Mesendoderm (in vitro differentiated cells): ENCODE results near the gene MORN1.

Experiments
- DNase-seq: peaks from one replicate; pipeline ENCODE4 v3.0.0; 2013
- H2AK5ac ChIP-seq: 2 replicates; pipeline ENCODE4 v1.6.1; 2013; ENCODE audit warnings: low read length, inconsistent platforms
- H2BK120ac ChIP-seq: 2 replicates; pipeline ENCODE4 v1.6.1; 2013; ENCODE audit warnings: low read depth, mild to moderate bottlenecking, low read length, moderate library complexity, mixed read lengths
- H2BK15ac ChIP-seq: replicated peaks from 2 replicates; pipeline ENCODE4 v1.6.1; 2013; ENCODE audit warnings: low read depth, mild to moderate bottlenecking, moderate library complexity
- H2BK5ac ChIP-seq: 2 replicates; pipeline ENCODE4 v1.6.1; 2013; ENCODE audit warnings: low read length, inconsistent platforms
- H3K18ac ChIP-seq: 2 replicates; pipeline ENCODE4 v1.6.1; 2013; ENCODE audit warnings: mild to moderate bottlenecking, low read length, mixed read lengths
- H3K23ac ChIP-seq: one replicate; pipeline ENCODE4 v1.6.1; 2013; ENCODE audit warnings: low read length
- H3K27ac ChIP-seq: 2 replicates; pipeline ENCODE4 v1.5.1; 2013; ENCODE audit warnings: low read depth, mild to moderate bottlenecking, inconsistent platforms, low read length, moderate library complexity
- H3K27me3 ChIP-seq: 2 replicates; pipeline ENCODE4 v1.6.1; 2013; ENCODE audit warnings: low read length, control low read depth, mild to moderate bottlenecking, inconsistent platforms; ENCODE audit not compliant: insufficient read depth, poor library complexity
- H3K36me3 ChIP-seq: 2 replicates; pipeline ENCODE4 v1.6.1; 2013; ENCODE audit warnings: low read length, inconsistent platforms; ENCODE audit not compliant: control insufficient read depth, insufficient read depth
- H3K4ac ChIP-seq: one replicate; pipeline ENCODE4 v1.6.1; 2013; ENCODE audit warnings: low read depth, mild to moderate bottlenecking, low read length, moderate library complexity
- H3K4me1 ChIP-seq: 2 replicates; pipeline ENCODE4 v1.6.1; 2013; ENCODE audit warnings: low read depth, low read length, inconsistent platforms; ENCODE audit not compliant: control insufficient read depth
- H3K4me2 ChIP-seq: 2 replicates; pipeline ENCODE4 v1.6.1; 2013; ENCODE audit warnings: low read length
- H3K4me3 ChIP-seq: 2 replicates; pipeline ENCODE4 v1.5.1; 2013; ENCODE audit warnings: mild to moderate bottlenecking, low read length
- H3K56ac ChIP-seq: one replicate; pipeline ENCODE4 v1.6.1; 2013; ENCODE audit warnings: low read length
- H3K79me1 ChIP-seq: 2 replicates; pipeline ENCODE4 v1.6.1; 2013; ENCODE audit warnings: low read length, inconsistent platforms
- H3K79me2 ChIP-seq: 2 replicates; pipeline ENCODE4 v1.6.1; 2013; ENCODE audit warnings: mild to moderate bottlenecking, low read length; ENCODE audit not compliant: control insufficient read depth, insufficient read depth
- H3K9ac ChIP-seq: 2 replicates; pipeline ENCODE4 v1.6.1; 2013; ENCODE audit warnings: low read length, inconsistent platforms
- H4K5ac ChIP-seq: one replicate; pipeline ENCODE4 v1.6.1; 2013; ENCODE audit warnings: low read length
- H4K8ac ChIP-seq: one replicate; pipeline ENCODE4 v1.6.1; 2013; ENCODE audit warnings: low read depth, mild to moderate bottlenecking, control low read depth, low read length, moderate library complexity
- WGBS: extraction: QIAGEN DNeasy Blood & Tissue Kit; methylation state at CpG from one replicate; pipeline ENCODE4 v1.1.7; 2013; ENCODE audit warnings: low lambda C conversion rate, missing lambda C conversion rate; ENCODE audit not compliant: insufficient coverage; ENCODE audit errors: extremely low coverage; 5-methylcytosine and 5-hydroxymethylcytosine counted together

Gene MORN1

GRCh38 chr1:2291577-2291976 is 99.8 kb downstream of the MORN1 start:
- Histone ChIP-seq H3K4ac (no peak overlapping the region), H3K4me2 (no peak overlapping the region), H3K18ac (no peak overlapping the region), H4K5ac (no peak overlapping the region), H4K8ac (no peak overlapping the region), H3K56ac (no peak overlapping the region), H2BK15ac (no peak overlapping the region), H2BK120ac (no peak overlapping the region), H3K27ac (no peak overlapping the region), H3K4me3 (no peak overlapping the region), H2BK5ac (no peak overlapping the region), H3K4me1 (peaks cover 4% of the 10 kb centered on the region), H2AK5ac (no peak overlapping the region), H3K79me1 (peaks cover 44% of the 10 kb centered on the region), H3K27me3 (no peaks in the 10 kb centered on the region), H3K79me2 (peaks cover 91% of the 10 kb centered on the region), H3K23ac (no peak overlapping the region), H3K36me3 (no peaks in the 10 kb centered on the region), H3K9ac (no peak overlapping the region)
- DNase-seq = no peak
- no CpG with 5 or more reads among the region's 5 CpGs for WGBS

GRCh38 chr1:2290595-2291510 is 100.5 kb downstream of the MORN1 start:
- peaks cover 4% of the 10 kb centered on the region for H3K4me1 ChIP-seq

GRCh38 chr1:2290171-2290578 is 101.2 kb downstream of the MORN1 start:
- H2BK5ac ChIP-seq = no peak overlapping the region
- no CpG with 5 or more reads among the region's 7 CpGs for WGBS
- no peak overlapping the region for H3K9ac ChIP-seq
- H3K27me3 ChIP-seq = no peaks in the 10 kb centered on the region
- H3K36me3 ChIP-seq = no peaks in the 10 kb centered on the region
- H2BK15ac ChIP-seq = no peak overlapping the region
- no peak overlapping the region for H3K18ac ChIP-seq
- no peak overlapping the region for H2AK5ac ChIP-seq
- no peak overlapping the region for H3K23ac ChIP-seq
- no peak overlapping the region for H4K5ac ChIP-seq
- no peak overlapping the region for H3K4me2 ChIP-seq
- H3K27ac ChIP-seq = no peak overlapping the region
- peak overlapping the region; percentile 34 for H3K56ac ChIP-seq
- H3K4me1 ChIP-seq = peaks cover 4% of the 10 kb centered on the region
- H3K79me1 ChIP-seq = peaks cover 36% of the 10 kb centered on the region
- H3K79me2 ChIP-seq = peaks cover 84% of the 10 kb centered on the region
- H3K4ac ChIP-seq = no peak overlapping the region
- no peak overlapping the region for H2BK120ac ChIP-seq
- H3K4me3 ChIP-seq = no peak overlapping the region
- no peak for DNase-seq
- H4K8ac ChIP-seq = no peak overlapping the region

More at GRCh38 chr1:2290595-2291510, 100.5 kb downstream of the MORN1 start:
- Histone ChIP-seq H3K4me2 (no peak overlapping the region), H3K4me3 (no peak overlapping the region), H3K79me2 (peaks cover 91% of the 10 kb centered on the region), H3K79me1 (peaks cover 41% of the 10 kb centered on the region), H2BK15ac (no peak overlapping the region), H3K23ac (peak overlapping the region; percentile 45), H3K9ac (no peak overlapping the region), H3K36me3 (no peaks in the 10 kb centered on the region), H2AK5ac (no peak overlapping the region), H3K18ac (no peak overlapping the region), H2BK120ac (no peak overlapping the region), H3K4ac (no peak overlapping the region), H4K8ac (no peak overlapping the region), H3K56ac (no peak overlapping the region), H3K27me3 (no peaks in the 10 kb centered on the region), H2BK5ac (no peak overlapping the region), H4K5ac (no peak overlapping the region), H3K27ac (no peak overlapping the region)
- no CpG with 5 or more reads among the region's 41 CpGs for WGBS
- no peak for DNase-seq

GRCh38 chr1:2289607-2290006 is 101.7 kb downstream of the MORN1 start:
- H3K27me3 ChIP-seq = no peaks in the 10 kb centered on the region
- no peak overlapping the region for H3K27ac ChIP-seq
- H2BK5ac ChIP-seq = no peak overlapping the region
- no peak overlapping the region for H3K4ac ChIP-seq
- no peak overlapping the region for H3K4me3 ChIP-seq
- H3K4me2 ChIP-seq = no peak overlapping the region
- H3K56ac ChIP-seq = peak overlapping the region; percentile 34
- H3K36me3 ChIP-seq = no peaks in the 10 kb centered on the region
- H3K18ac ChIP-seq = no peak overlapping the region
- peak overlapping the region; percentile 94 for H3K23ac ChIP-seq
- no peak overlapping the region for H4K5ac ChIP-seq
- H3K9ac ChIP-seq = no peak overlapping the region
- no peak overlapping the region for H2BK15ac ChIP-seq
- H3K79me1 ChIP-seq = peaks cover 36% of the 10 kb centered on the region
- no peak overlapping the region for H4K8ac ChIP-seq
- H3K4me1 ChIP-seq = peaks cover 4% of the 10 kb centered on the region
- peaks cover 83% of the 10 kb centered on the region for H3K79me2 ChIP-seq
- no peak for DNase-seq
- no peak overlapping the region for H2BK120ac ChIP-seq
- no CpG with 5 or more reads among the region's 9 CpGs for WGBS
- H2AK5ac ChIP-seq = no peak overlapping the region

- Histone ChIP-seq H2BK120ac (no peak overlapping the region), H3K36me3 (no peaks in the 10 kb centered on the region), H3K23ac (no peak overlapping the region), H3K56ac (no peak overlapping the region), H3K4me2 (no peak overlapping the region), H4K8ac (no peak overlapping the region), H4K5ac (no peak overlapping the region), H3K27ac (no peak overlapping the region), H3K9ac (no peak overlapping the region), H3K18ac (no peak overlapping the region), H3K4ac (no peak overlapping the region), H3K79me1 (peaks cover 31% of the 10 kb centered on the region), H3K4me3 (no peak overlapping the region), H3K4me1 (peaks cover 4% of the 10 kb centered on the region), H3K27me3 (no peaks in the 10 kb centered on the region), H2AK5ac (no peak overlapping the region), H3K79me2 (peaks cover 82% of the 10 kb centered on the region), H2BK5ac (no peak overlapping the region), H2BK15ac (no peak overlapping the region)
- no peak for DNase-seq
- WGBS = no CpG with 5 or more reads among the region's 20 CpGs
Observed at GRCh38 chr1:2288816-2289536, 102.4 kb downstream of the MORN1 start.
